Adrenal gland (tissue), 12 donors: ENCODE measurements around the gene SMS. TPM values are rescaled to one million over a fixed set of nuclear protein-coding genes. Genes with fewer than 3 reads are reported as not detected.
A peak's percentile ranks its signal among the peaks of the same experiment; 100 is the strongest.

Source experiments
- DNase-seq, 7 donors: peaks; one replicate each; pipeline ENCODE4 v3.0.0-alpha.2; 2019 to 2020
- H3K27ac ChIP-seq, 5 donors: fragments of 200-600 bp; sonication (generic) in 4 of 5; 1 replicate in 3 of 5; 2 replicates in 2 of 5; pipeline versions ENCODE4 v1.5.1 to v1.8.0; 2016 to 2020; ENCODE audit warnings: mild to moderate bottlenecking in 1 of 5
- H3K27me3 ChIP-seq: fragments of 200-600 bp; 2 replicates; pipeline ENCODE4 v1.8.0; 2021
- H3K36me3 ChIP-seq, 2 donors: fragments of 200-600 bp; replicated peaks in 1 of 2; 1 replicate in 1 of 2; 2 replicates in 1 of 2; pipeline versions ENCODE4 v1.5.1 to v1.8.0; 2018 to 2022
- H3K4me1 ChIP-seq, 2 donors: fragments of 200-600 bp; replicated peaks in 1 of 2; 1 replicate in 1 of 2; 2 replicates in 1 of 2; pipeline versions ENCODE4 v1.5.1 to v1.8.0; 2018 to 2021
- H3K4me3 ChIP-seq, 4 donors: fragments of 200-600 bp; sonication (generic) in 3 of 4; one replicate each; pipeline ENCODE4 v1.5.1; 2016 to 2018
- H3K9me3 ChIP-seq, 3 donors: fragments of 200-600 bp; sonication (generic) in 1 of 3; replicated peaks in 1 of 3; 1 replicate in 2 of 3; 2 replicates in 1 of 3; pipeline versions ENCODE4 v1.5.1 to v1.8.0; 2016 to 2021
- POLR2A ChIP-seq, 2 donors: fragments of 450-650 bp; IDR thresholded peaks; one replicate each; pipeline ENCODE4 v1.6.1; 2017; ENCODE audit warnings: antibody characterized with exemption in 2 of 2, mild to moderate bottlenecking in 2 of 2, moderate library complexity in 1 of 2
- WGBS, 4 donors: extraction: QIAGEN DNeasy Blood & Tissue Kit in 2 of 4; methylation state at CpG; one replicate each; pipeline versions ENCODE4 v1.1.5 to v1.1.7; 2013 to 2017; 5-methylcytosine and 5-hydroxymethylcytosine counted together
- intact Hi-C, 2 donors: fragments of 100-400 bp; cut with DNase I; formaldehyde crosslinking; loops; one replicate each; pipeline versions ENCODE4 v1.14.1 to v1.15.0; 2022 to 2023
- polyA plus RNA-seq, 3 donors: library from polyadenylated mRNA; stranded (reverse); fragments of 200-250 nt in 2 of 3; fragments of 350-450 nt in 1 of 3; fragmentation: Illumina TruSeq in 1 of 3; extraction: RNeasy Lipid Tissue Mini Kit (QIAGEN cat#74804) in 1 of 3; gene quantifications; one replicate each; pipeline ENCODE4 v1.2.3, GENCODE V29; 2013 to 2014
- total RNA-seq, 9 donors: library from RNA; depleted of rRNA in 4 of 9; stranded (reverse); fragments of >200 nt in 4 of 9; fragments of 120-200 nt in 1 of 9; fragmentation: NEBNext Ultra II Directional in 1 of 9; extraction: Animal tissue kit (Norgen Biotek cat#: 25700) in 1 of 9; gene quantifications; one replicate each; pipeline versions ENCODE4 v1.1.0 to v1.2.4, GENCODE V29; 2013 to 2023
- TF ChIP-seq, protein P1 (sequence below), 6 experiments: fragments of 450-650 bp in 4 of 6; fragments of 200-600 bp in 2 of 6; sonication (generic) in 1 of 6; IDR thresholded peaks; 1 replicate in 5 of 6; 2 replicates in 1 of 6; pipeline versions ENCODE4 v1.5.1 to v1.8.0; 2016 to 2021; ENCODE audit warnings: antibody characterized with exemption in 6 of 6, mild to moderate bottlenecking in 2 of 6, moderate library complexity in 1 of 6
- donor health status: healthy with polysubstance abuse.
- donor health status: Bipolar disorder and iron deficiency.
- donor health status: DM: yes; HTN: yes; CAD: no.
- donor health status: DM: no; HTN: no; CAD: no.
- donor health status: DM: no; HTN: no; CAD: no.
- donor health status: DM: yes; HTN: yes; CAD: no.

Gene SMS
- total and polyA plus RNA-seq, 12 donors, result 68.3 to 265 (median 131) TPM

DNA sequence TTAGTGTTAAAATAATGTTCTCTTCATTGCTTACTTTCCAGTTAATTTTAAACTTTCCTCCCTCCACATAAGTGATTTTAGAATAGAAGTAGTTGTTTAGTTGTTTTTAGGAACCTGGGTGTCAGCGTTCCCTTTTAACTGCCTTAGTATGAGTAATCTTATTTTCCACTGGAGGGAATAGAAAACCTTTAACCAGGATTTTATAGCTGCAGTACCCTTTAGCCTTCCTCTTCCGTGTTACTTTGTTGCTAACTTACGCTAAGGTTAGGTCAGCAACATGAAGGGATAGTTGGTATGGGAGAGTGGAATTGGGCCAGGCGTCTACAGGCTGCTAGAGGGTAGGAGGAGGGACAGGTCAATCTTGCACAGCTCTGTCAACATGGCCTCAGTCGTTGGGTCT lies 31.5 kb downstream of the SMS start:
- TF ChIP-seq POLR2A (IDR thresholded peaks at IDR 0.05), result no peak
- TF ChIP-seq, protein P1, sequence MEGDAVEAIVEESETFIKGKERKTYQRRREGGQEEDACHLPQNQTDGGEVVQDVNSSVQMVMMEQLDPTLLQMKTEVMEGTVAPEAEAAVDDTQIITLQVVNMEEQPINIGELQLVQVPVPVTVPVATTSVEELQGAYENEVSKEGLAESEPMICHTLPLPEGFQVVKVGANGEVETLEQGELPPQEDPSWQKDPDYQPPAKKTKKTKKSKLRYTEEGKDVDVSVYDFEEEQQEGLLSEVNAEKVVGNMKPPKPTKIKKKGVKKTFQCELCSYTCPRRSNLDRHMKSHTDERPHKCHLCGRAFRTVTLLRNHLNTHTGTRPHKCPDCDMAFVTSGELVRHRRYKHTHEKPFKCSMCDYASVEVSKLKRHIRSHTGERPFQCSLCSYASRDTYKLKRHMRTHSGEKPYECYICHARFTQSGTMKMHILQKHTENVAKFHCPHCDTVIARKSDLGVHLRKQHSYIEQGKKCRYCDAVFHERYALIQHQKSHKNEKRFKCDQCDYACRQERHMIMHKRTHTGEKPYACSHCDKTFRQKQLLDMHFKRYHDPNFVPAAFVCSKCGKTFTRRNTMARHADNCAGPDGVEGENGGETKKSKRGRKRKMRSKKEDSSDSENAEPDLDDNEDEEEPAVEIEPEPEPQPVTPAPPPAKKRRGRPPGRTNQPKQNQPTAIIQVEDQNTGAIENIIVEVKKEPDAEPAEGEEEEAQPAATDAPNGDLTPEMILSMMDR (IDR thresholded peaks at IDR 0.05), result no peak
- Histone ChIP-seq H3K27ac (no peak overlapping the region), H3K9me3 (no peaks in the 10 kb centered on the region), H3K27me3 (no peaks in the 10 kb centered on the region), H3K4me3 (no peak overlapping the region), H3K4me1 (no peaks in the 10 kb centered on the region), H3K36me3 (peaks cover 0 to 15% of the 10 kb centered on the region in 2 donors)
- no peak for DNase-seq
- 66 to 90% (median 76%) methylated on average over 5 of the region's 5 CpGs for WGBS, 4 donors
- intact Hi-C loops, result no loop called here

DNA sequence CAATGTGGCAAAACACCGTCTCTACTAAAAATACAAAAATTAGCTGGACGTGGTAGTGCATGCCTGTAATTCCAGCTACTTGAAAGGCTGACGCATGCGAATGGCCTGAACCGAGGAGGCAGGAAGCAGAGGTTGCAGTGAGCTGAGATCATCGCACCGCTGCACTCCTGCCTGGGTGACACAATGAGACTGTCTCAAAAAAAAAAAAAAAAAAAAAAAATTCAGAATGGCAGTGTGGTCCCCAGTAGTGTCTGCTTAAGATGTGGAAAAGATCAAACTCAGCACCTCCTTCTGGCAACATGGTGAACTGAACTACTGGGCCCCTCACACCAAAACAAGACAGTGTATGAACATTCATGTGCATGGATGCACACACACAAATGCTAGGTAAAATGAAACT lies 32.2 kb downstream of the SMS start:
- Histone ChIP-seq H3K27ac (no peak overlapping the region), H3K27me3 (no peaks in the 10 kb centered on the region), H3K9me3 (no peaks in the 10 kb centered on the region), H3K4me1 (no peaks in the 10 kb centered on the region), H3K36me3 (peaks cover 0 to 18% of the 10 kb centered on the region in 2 donors), H3K4me3 (no peak overlapping the region)
- intact Hi-C loops, result no loop called here
- WGBS, 4 donors, result 54 to 85% (median 74%) methylated on average over 7 of the region's 7 CpGs
- peak in 1 of 7 donors; percentile 56 for DNase-seq
- TF ChIP-seq, protein P1 (IDR thresholded peaks at IDR 0.05), result peak in 2 of 6 experiments; percentile 11
- TF ChIP-seq POLR2A (IDR thresholded peaks at IDR 0.05), result no peak

DNA sequence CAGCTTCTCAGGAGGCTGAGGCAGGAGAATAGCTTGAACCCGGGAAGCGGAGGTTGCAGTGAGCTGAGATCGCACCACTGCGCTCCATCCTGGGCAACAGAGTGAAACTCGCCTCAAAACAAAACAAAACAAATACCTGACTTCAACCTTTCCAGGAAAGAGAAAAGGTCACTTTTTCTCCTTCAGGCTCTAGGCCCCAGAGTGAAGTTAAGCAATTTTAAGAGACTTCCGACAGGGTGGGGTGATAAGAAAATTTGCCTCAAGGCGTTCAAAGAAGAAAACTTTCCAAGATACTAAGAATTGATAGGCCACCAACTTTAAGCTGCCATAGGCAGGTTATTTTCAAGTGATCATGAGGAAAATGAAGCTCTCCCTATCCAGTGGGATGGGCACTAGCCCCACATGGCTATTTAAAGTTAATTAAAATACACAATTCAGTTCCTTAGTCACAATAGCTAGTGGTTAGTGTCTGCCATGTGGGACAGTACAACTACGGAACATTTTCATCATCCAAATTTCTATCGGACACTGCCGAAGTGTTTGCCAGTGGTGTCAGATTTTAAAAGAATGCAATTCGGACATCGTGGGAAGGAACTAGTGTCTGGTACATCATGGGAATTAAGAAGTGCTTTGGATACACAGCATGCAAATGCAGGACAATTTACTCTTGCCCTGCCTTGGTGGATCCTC lies 33.0 kb downstream of the SMS start:
- H3K27ac ChIP-seq, result no peak overlapping the region
- DNase-seq, result no peak
- intact Hi-C loops, result no loop called here
- H3K9me3 ChIP-seq, result no peaks in the 10 kb centered on the region
- WGBS, 4 donors, result 84 to 88% (median 86%) methylated on average over 12 of the region's 12 CpGs
- H3K27me3 ChIP-seq, result no peaks in the 10 kb centered on the region
- H3K36me3 ChIP-seq, result peaks cover 0 to 11% of the 10 kb centered on the region in 2 donors
- H3K4me3 ChIP-seq, result no peak overlapping the region
- no peaks in the 10 kb centered on the region for H3K4me1 ChIP-seq
- TF ChIP-seq, protein P1 (IDR thresholded peaks at IDR 0.05), result no peak
- TF ChIP-seq POLR2A (IDR thresholded peaks at IDR 0.05), result no peak

DNA sequence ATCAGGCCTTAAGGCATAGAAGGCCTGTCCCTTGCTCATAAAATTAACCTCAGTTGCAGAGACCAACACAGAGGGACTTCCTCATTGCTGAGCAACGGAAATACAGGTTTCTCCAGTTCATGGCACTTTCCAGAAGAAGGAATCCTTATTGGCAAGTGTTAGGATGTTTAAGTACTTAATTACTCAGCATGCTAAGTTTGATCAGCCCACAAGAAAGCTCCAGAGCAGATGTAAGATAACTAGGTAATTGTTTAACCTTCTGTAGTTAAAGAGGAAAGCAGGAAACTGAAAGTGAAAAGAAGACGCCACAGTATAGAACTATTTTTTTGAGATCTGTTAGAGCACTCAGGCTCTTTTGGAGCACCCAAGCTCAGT lies 33.5 kb downstream of the SMS start:
- Histone ChIP-seq H3K27ac (no peak overlapping the region), H3K4me3 (no peak overlapping the region), H3K36me3 (peaks cover 0 to 8% of the 10 kb centered on the region in 2 donors), H3K4me1 (no peaks in the 10 kb centered on the region), H3K9me3 (no peaks in the 10 kb centered on the region), H3K27me3 (no peaks in the 10 kb centered on the region)
- 55 to 82% (median 74%) methylated on average over 1 to 2 of the region's 2 CpGs for WGBS, 4 donors
- no peak for DNase-seq
- intact Hi-C loops, result no loop called here
- TF ChIP-seq, protein P1 (IDR thresholded peaks at IDR 0.05), result no peak
- no peak for TF ChIP-seq POLR2A (IDR thresholded peaks at IDR 0.05)
